Measurements from ENCODE around the gene SLC11A1. TPM values are rescaled to one million over a fixed set of nuclear protein-coding genes. Genes with fewer than 3 reads are reported as not detected.

SLC11A1 gene
- total RNA-seq, 2 experiments from 2014 or later: 0.17 TPM

- H3K4me3 Mint-ChIP-seq: no peak overlapping the region
- H3K4me1 Mint-ChIP-seq: peaks cover 13% of the 10 kb centered on the region
- ChIA-PET POLR2A (interaction anchor here (0.7 kb wide), 1 partner anchor 39 kb away, joined by 5 read pairs; no protein-coding TSS in a partner anchor), CTCF (interaction anchor here (0.6 to 1.1 kb wide), 2 partner anchors 13 to 134 kb away, joined by 3 read pairs; no protein-coding TSS in a partner anchor)
- peaks cover 2% of the 10 kb centered on the region for H3K27me3 Mint-ChIP-seq
- H3K27ac Mint-ChIP-seq: no peak overlapping the region
- H3K36me3 Mint-ChIP-seq (ENCODE audit: low read depth): no peaks in the 10 kb centered on the region
- DNase-seq: no peak
- no peaks in the 10 kb centered on the region for H3K9me3 Mint-ChIP-seq
Observed at GRCh38 chr2:218427741-218428140, 45.7 kb downstream of the SLC11A1 start.

GRCh38 chr2:218428846-218429558, 46.9 kb downstream of the SLC11A1 start:
- Mint-ChIP-seq H3K27me3 (peaks cover 2% of the 10 kb centered on the region), H3K9me3 (no peaks in the 10 kb centered on the region), H3K4me3 (no peak overlapping the region), H3K4me1 (peaks cover 13% of the 10 kb centered on the region), H3K27ac (no peak overlapping the region), H3K36me3 (ENCODE audit: low read depth) (no peaks in the 10 kb centered on the region)
- POLR2A ChIA-PET: no interaction called here
- no peak for DNase-seq
- CTCF ChIA-PET: interaction anchor here (1.8 kb wide), 1 partner anchor 15 kb away, joined by 7 read pairs; no protein-coding TSS in a partner anchor

- ChIA-PET CTCF (interaction anchor here (0.6 to 1.8 kb wide), 9 partner anchors 8 to 218 kb away, joined by 3 to 7 read pairs (median 3); no protein-coding TSS in a partner anchor), POLR2A (no interaction called here)
- Mint-ChIP-seq H3K4me3 (no peak overlapping the region), H3K27ac (peak overlapping the region; percentile 9), H3K36me3 (ENCODE audit: low read depth) (no peaks in the 10 kb centered on the region), H3K9me3 (no peaks in the 10 kb centered on the region), H3K4me1 (peaks cover 13% of the 10 kb centered on the region), H3K27me3 (peaks cover 2% of the 10 kb centered on the region)
- DNase-seq: no peak
Observed at GRCh38 chr2:218429911-218430692, 48.0 kb downstream of the SLC11A1 start.

- no peak overlapping the region for H3K27ac Mint-ChIP-seq
- no peaks in the 10 kb centered on the region for H3K36me3 Mint-ChIP-seq (ENCODE audit: low read depth)
- POLR2A ChIA-PET: interaction anchor here (0.6 kb wide), 1 partner anchor 23 kb away, joined by 3 read pairs; no protein-coding TSS in a partner anchor
- peaks cover 2% of the 10 kb centered on the region for H3K27me3 Mint-ChIP-seq
- CTCF ChIA-PET: interaction anchor here (0.6 to 2.3 kb wide), 11 partner anchors 9 to 218 kb away, joined by 3 to 7 read pairs (median 3); no protein-coding TSS in a partner anchor
- H3K4me1 Mint-ChIP-seq: peaks cover 13% of the 10 kb centered on the region
- no peak for DNase-seq
- H3K9me3 Mint-ChIP-seq: no peaks in the 10 kb centered on the region
- H3K4me3 Mint-ChIP-seq: no peak overlapping the region
Observed at GRCh38 chr2:218430721-218431120, 48.6 kb downstream of the SLC11A1 start.

GRCh38 chr2:218431878-218432277, 49.8 kb downstream of the SLC11A1 start:
- H3K36me3 Mint-ChIP-seq (ENCODE audit: low read depth): no peaks in the 10 kb centered on the region
- no peak overlapping the region for H3K27ac Mint-ChIP-seq
- DNase-seq: no peak
- CTCF ChIA-PET: interaction anchor here (1.0 to 2.3 kb wide), 2 partner anchors 10 to 25 kb away, joined by 3 to 5 read pairs; no protein-coding TSS in a partner anchor
- H3K4me1 Mint-ChIP-seq: peaks cover 13% of the 10 kb centered on the region
- peaks cover 2% of the 10 kb centered on the region for H3K27me3 Mint-ChIP-seq
- no peaks in the 10 kb centered on the region for H3K9me3 Mint-ChIP-seq
- H3K4me3 Mint-ChIP-seq: no peak overlapping the region
- POLR2A ChIA-PET: no interaction called here

- Mint-ChIP-seq H3K9me3 (no peaks in the 10 kb centered on the region), H3K27ac (no peak overlapping the region), H3K36me3 (ENCODE audit: low read depth) (no peaks in the 10 kb centered on the region), H3K4me1 (peaks cover 13% of the 10 kb centered on the region), H3K4me3 (no peak overlapping the region), H3K27me3 (peaks cover 2% of the 10 kb centered on the region)
- DNase-seq: no peak
- POLR2A ChIA-PET: no interaction called here
- CTCF ChIA-PET: interaction anchor here (2.3 kb wide), 1 partner anchor 9 kb away, joined by 5 read pairs; no protein-coding TSS in a partner anchor
Observed at GRCh38 chr2:218432676-218433365, 50.7 kb downstream of the SLC11A1 start.

GRCh38 chr2:218434456-218434855, 52.4 kb downstream of the SLC11A1 start:
- H3K4me3 Mint-ChIP-seq: no peak overlapping the region
- ChIA-PET POLR2A (no interaction called here), CTCF (interaction anchor here (0.6 kb wide), 1 partner anchor 10 kb away, joined by 3 read pairs; no protein-coding TSS in a partner anchor)
- H3K9me3 Mint-ChIP-seq: no peaks in the 10 kb centered on the region
- H3K4me1 Mint-ChIP-seq: peaks cover 13% of the 10 kb centered on the region
- no peak overlapping the region for H3K27ac Mint-ChIP-seq
- DNase-seq: no peak
- peaks cover 2% of the 10 kb centered on the region for H3K27me3 Mint-ChIP-seq
- H3K36me3 Mint-ChIP-seq (ENCODE audit: low read depth): no peaks in the 10 kb centered on the region

GRCh38 chr2:218435003-218435982, 53.2 kb downstream of the SLC11A1 start:
- no peak overlapping the region for H3K4me3 Mint-ChIP-seq
- ChIA-PET CTCF (no interaction called here), POLR2A (no interaction called here)
- H3K9me3 Mint-ChIP-seq: no peaks in the 10 kb centered on the region
- H3K27me3 Mint-ChIP-seq: peaks cover 2% of the 10 kb centered on the region
- H3K36me3 Mint-ChIP-seq (ENCODE audit: low read depth): no peaks in the 10 kb centered on the region
- no peak for DNase-seq
- H3K4me1 Mint-ChIP-seq: peaks cover 6% of the 10 kb centered on the region
- no peak overlapping the region for H3K27ac Mint-ChIP-seq

- CTCF ChIA-PET: no interaction called here
- H3K36me3 Mint-ChIP-seq (ENCODE audit: low read depth): peaks cover 2% of the 10 kb centered on the region
- DNase-seq: no peak
- peaks cover 4% of the 10 kb centered on the region for H3K4me1 Mint-ChIP-seq
- no peak overlapping the region for H3K4me3 Mint-ChIP-seq
- POLR2A ChIA-PET: no interaction called here
- peaks cover 2% of the 10 kb centered on the region for H3K27me3 Mint-ChIP-seq
- H3K9me3 Mint-ChIP-seq: no peaks in the 10 kb centered on the region
- no peak overlapping the region for H3K27ac Mint-ChIP-seq
Observed at GRCh38 chr2:218436992-218437391, 54.9 kb downstream of the SLC11A1 start.

- no peak for DNase-seq
- Mint-ChIP-seq H3K4me3 (no peak overlapping the region), H3K9me3 (no peaks in the 10 kb centered on the region), H3K4me1 (no peaks in the 10 kb centered on the region), H3K36me3 (ENCODE audit: low read depth) (peaks cover 2% of the 10 kb centered on the region), H3K27me3 (no peaks in the 10 kb centered on the region), H3K27ac (no peak overlapping the region)
- ChIA-PET POLR2A (no interaction called here), CTCF (no interaction called here)
Observed at GRCh38 chr2:218437969-218438368, 55.9 kb downstream of the SLC11A1 start.

GRCh38 chr2:218438596-218438995, 56.5 kb downstream of the SLC11A1 start:
- no peak overlapping the region for H3K27ac Mint-ChIP-seq
- H3K4me1 Mint-ChIP-seq: no peaks in the 10 kb centered on the region
- CTCF ChIA-PET: no interaction called here
- no peak for DNase-seq
- no peak overlapping the region for H3K4me3 Mint-ChIP-seq
- peaks cover 2% of the 10 kb centered on the region for H3K36me3 Mint-ChIP-seq (ENCODE audit: low read depth)
- H3K9me3 Mint-ChIP-seq: no peaks in the 10 kb centered on the region
- no peaks in the 10 kb centered on the region for H3K27me3 Mint-ChIP-seq
- POLR2A ChIA-PET: no interaction called here

Measured in activated CD4-positive, alpha-beta T cell treated with anti-CD3 and anti-CD28 coated beads, Interleukin-2, amount 10 ng/mL, durations not matched to agents 7 days and 5 days (primary cell).